Type B pancreatic cell (in vitro differentiated cells): ENCODE data around the gene USP24. TPM values are rescaled to one million over a fixed set of nuclear protein-coding genes. Genes with fewer than 3 reads are reported as not detected.

Experiments used
- DNase-seq: peaks from one replicate; pipeline ENCODE4 v3.0.0; 2021; ENCODE audit warnings: mixed read lengths; ENCODE audit not compliant: unreplicated experiment; ENCODE audit errors: extremely low spot score
- H3K27ac Mint-ChIP-seq: 2 replicates; pipeline ENCODE4 v1.8.0; 2021; ENCODE audit warnings: mild to moderate bottlenecking, mixed read lengths
- H3K27me3 Mint-ChIP-seq: 2 replicates; pipeline ENCODE4 v1.8.0; 2021; ENCODE audit warnings: mixed read lengths
- H3K36me3 Mint-ChIP-seq: 2 replicates; pipeline ENCODE4 v1.8.0; 2021; ENCODE audit warnings: mixed read lengths
- H3K4me1 Mint-ChIP-seq: one replicate; pipeline ENCODE4 v1.8.0; 2021; ENCODE audit warnings: mixed read lengths; ENCODE audit not compliant: unreplicated experiment
- H3K4me3 Mint-ChIP-seq: 2 replicates; pipeline ENCODE4 v1.8.0; 2021; ENCODE audit warnings: mild to moderate bottlenecking, mixed read lengths
- H3K9me3 Mint-ChIP-seq: 2 replicates; pipeline ENCODE4 v1.8.0; 2021; ENCODE audit warnings: mixed read lengths
- CTCF ChIP-seq: fragments of 200-600 bp; sonication (generic); conservative IDR thresholded peaks from 2 replicates; pipeline ENCODE4 v1.5.0; 2021; ENCODE audit warnings: antibody characterized with exemption, mild to moderate bottlenecking
- total RNA-seq: library from RNA; stranded (reverse); gene quantifications from 2 replicates; pipeline ENCODE4 v1.2.1, GENCODE V29; 2021; ENCODE audit warnings: low replicate concordance

The USP24 gene
- total RNA-seq, 1 donor from 2014 or later, result 44.5 TPM

DNA sequence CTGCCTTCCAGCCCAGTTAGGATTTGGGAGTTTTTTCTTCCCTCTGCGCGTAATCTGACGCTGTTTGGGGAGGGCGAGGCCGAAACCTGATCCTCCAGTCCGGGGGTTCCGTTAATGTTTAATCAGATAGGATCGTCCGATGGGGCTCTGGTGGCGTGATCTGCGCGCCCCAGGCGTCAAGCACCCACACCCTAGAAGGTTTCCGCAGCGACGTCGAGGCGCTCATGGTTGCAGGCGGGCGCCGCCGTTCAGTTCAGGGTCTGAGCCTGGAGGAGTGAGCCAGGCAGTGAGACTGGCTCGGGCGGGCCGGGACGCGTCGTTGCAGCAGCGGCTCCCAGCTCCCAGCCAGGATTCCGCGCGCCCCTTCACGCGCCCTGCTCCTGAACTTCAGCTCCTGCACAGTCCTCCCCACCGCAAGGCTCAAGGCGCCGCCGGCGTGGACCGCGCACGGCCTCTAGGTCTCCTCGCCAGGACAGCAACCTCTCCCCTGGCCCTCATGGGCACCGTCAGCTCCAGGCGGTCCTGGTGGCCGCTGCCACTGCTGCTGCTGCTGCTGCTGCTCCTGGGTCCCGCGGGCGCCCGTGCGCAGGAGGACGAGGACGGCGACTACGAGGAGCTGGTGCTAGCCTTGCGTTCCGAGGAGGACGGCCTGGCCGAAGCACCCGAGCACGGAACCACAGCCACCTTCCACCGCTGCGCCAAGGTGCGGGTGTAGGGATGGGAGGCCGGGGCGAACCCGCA lies 175.7 kb downstream of the USP24 start, which contains the start of gene PCSK9:
PCSK9 (plus strand) TSS at position 207 of the 741 bp plus-strand sequence; CDS start at position 497, 290 bp downstream.
- DNase-seq, result peak; percentile 80
- TF ChIP-seq CTCF, result no peak
- Mint-ChIP-seq H3K36me3 (peaks cover 5% of the 10 kb centered on the region), H3K27ac (peak within 1 kb of the TSS; percentile 82), H3K27me3 (peaks cover 72% of the 10 kb centered on the region), H3K4me3 (peak within 1 kb of the TSS; percentile 91), H3K4me1 (peaks cover 33% of the 10 kb centered on the region), H3K9me3 (no peaks in the 10 kb centered on the region)

GRCh38 chr1:55038974-55039341 lies 176.2 kb downstream of the USP24 start:
- no peak for DNase-seq
- peaks cover 72% of the 10 kb centered on the region for H3K27me3 Mint-ChIP-seq
- no peaks in the 10 kb centered on the region for H3K9me3 Mint-ChIP-seq
- no peak for TF ChIP-seq CTCF
- H3K36me3 Mint-ChIP-seq, result peaks cover 5% of the 10 kb centered on the region
- H3K4me1 Mint-ChIP-seq, result peaks cover 36% of the 10 kb centered on the region
- H3K4me3 Mint-ChIP-seq, result peak overlapping the region; percentile 91
- peak overlapping the region; percentile 82 for H3K27ac Mint-ChIP-seq

GRCh38 chr1:55038552-55038838 lies 176.7 kb downstream of the USP24 start:
- Mint-ChIP-seq H3K4me1 (peaks cover 37% of the 10 kb centered on the region), H3K27ac (no peak overlapping the region), H3K27me3 (peaks cover 72% of the 10 kb centered on the region), H3K36me3 (peaks cover 2% of the 10 kb centered on the region), H3K9me3 (no peaks in the 10 kb centered on the region), H3K4me3 (peak overlapping the region; percentile 91)
- DNase-seq, result no peak
- no peak for TF ChIP-seq CTCF

DNA sequence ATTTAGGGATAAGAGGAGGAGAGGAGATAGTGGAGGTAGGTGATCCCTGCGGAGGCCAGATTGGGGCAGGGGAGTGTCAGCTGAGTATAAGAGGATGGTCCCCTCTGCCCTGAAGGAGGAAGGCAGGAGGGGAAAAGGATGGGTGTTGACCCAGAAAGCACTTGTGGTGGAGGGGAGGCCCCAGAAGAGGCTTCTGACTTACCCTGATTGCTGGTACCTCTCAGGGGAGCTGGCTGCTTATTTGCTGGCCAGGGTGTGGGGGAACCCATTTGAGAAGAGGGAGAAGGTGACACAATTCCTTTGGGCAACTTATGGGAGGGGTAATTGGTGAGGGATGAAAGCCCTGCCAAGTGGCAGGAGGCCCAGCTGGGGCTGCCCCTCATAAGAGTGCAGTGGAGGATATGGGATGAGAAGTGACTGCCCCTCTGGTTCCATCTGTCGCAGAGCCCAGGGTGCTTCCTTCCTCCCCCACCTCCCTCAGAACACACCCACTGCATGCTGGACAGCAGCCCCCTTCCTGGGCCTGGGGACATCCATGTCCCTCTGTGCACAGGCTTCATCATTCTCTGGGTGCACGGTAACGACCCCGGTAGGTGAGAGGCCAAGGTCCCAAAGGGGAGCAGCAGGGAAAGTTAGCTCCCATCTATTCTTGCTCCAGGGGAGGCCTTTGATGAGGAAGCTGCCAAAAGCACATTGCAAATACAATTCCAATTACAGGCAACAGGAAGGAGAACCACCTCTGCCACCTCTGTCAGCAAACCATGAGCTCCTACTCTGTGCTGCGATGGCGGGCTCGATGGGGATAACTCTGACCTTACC lies 177.2 kb downstream of the USP24 start:
- no peaks in the 10 kb centered on the region for H3K36me3 Mint-ChIP-seq
- DNase-seq, result no peak
- H3K27me3 Mint-ChIP-seq, result peaks cover 74% of the 10 kb centered on the region
- H3K4me3 Mint-ChIP-seq, result peak overlapping the region; percentile 24
- H3K9me3 Mint-ChIP-seq, result no peaks in the 10 kb centered on the region
- peak overlapping the region; percentile 21 for H3K27ac Mint-ChIP-seq
- peaks cover 42% of the 10 kb centered on the region for H3K4me1 Mint-ChIP-seq
- TF ChIP-seq CTCF, result no peak

DNA sequence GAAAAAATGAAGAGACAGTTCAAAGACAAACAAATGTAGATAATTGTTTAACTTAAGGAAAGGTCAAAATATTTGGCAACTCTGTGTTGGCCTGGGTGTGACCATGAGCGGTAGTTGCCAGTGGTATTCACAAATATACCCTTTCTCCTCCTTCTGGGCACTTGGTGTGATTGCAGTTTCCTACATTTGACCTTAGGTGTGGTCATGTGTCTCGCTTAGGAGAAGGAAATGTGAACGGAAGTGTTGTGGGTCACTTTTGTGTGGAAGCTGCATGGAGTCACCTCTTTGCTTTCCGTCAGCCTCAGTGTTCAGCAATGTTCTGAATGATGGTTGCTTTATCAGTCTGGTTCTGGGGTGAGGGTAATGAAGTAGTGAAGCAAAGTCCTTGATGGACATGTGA lies 179.3 kb downstream of the USP24 start:
- H3K27me3 Mint-ChIP-seq, result peaks cover 57% of the 10 kb centered on the region

More for the DNA sequence above, 179.3 kb downstream of the USP24 start:
- no peaks in the 10 kb centered on the region for H3K36me3 Mint-ChIP-seq
- no peaks in the 10 kb centered on the region for H3K9me3 Mint-ChIP-seq
- H3K27ac Mint-ChIP-seq, result no peak overlapping the region
- H3K4me3 Mint-ChIP-seq, result no peak overlapping the region
- DNase-seq, result no peak
- H3K4me1 Mint-ChIP-seq, result peaks cover 42% of the 10 kb centered on the region
- TF ChIP-seq CTCF, result peak; percentile 49
